Measurements from ENCODE around the gene RGS6.

Gene RGS6

DNA sequence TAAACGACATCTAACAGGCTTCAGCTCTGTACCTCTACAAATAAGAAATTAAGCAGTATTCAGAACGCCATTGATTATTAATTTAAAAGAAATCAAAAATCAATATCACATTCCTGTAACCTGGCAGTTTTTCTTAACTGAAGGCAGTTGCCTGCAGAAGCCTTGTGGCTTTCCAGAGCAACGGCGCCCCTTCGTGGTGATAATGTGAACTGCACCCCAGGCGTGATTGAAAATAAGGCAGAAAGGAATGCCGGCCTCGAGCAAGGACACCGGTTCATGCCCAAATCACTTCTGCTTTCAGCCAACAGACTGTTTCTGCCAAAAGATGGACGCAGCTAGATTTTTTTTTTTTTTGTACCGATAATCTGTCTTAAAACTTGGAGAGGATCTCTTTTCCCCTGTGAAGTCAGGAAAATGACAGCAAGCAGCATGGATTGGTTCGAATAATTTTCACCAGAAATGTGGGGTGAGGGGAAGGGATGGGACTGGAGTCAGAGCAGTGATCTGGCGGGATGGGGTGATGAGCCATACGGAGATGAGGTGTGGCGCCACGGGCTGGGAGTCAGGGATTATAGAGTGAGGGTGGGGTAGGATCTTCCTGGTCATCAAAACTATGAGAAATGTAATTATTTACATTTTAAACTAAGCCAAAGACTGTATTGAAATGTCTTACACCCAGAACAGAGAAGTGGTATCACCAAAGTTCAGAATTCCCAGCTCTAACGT lies 488.7 kb downstream of the RGS6 start:
- DNase-seq (ENCODE audit: low read depth, low spot score): peak; percentile 61
- Histone ChIP-seq H3K9me3 (ENCODE audit: insufficient read depth, low read length) (no peaks in the 10 kb centered on the region), H3K9ac (ENCODE audit: insufficient read length, low read depth) (no peak overlapping the region), H3K4me3 (ENCODE audit: insufficient read length, low read depth) (no peak overlapping the region), H3K4me1 (ENCODE audit: insufficient read depth, insufficient read length) (peaks cover 9% of the 10 kb centered on the region), H3K36me3 (ENCODE audit: insufficient read depth, insufficient read length, low read length) (no peaks in the 10 kb centered on the region), H3K27me3 (ENCODE audit: insufficient read depth, insufficient read length) (no peaks in the 10 kb centered on the region)
- TF ChIP-seq ZNF274 (IDR thresholded peaks at IDR 0.05; ENCODE audit: low read depth, low read length) (no peak), SUZ12 (IDR thresholded peaks at IDR 0.05; ENCODE audit: extremely low read depth, insufficient read depth, insufficient read length) (no peak), YY1 (IDR thresholded peaks at IDR 0.05; ENCODE audit: insufficient read depth, insufficient read length) (no peak)

DNA sequence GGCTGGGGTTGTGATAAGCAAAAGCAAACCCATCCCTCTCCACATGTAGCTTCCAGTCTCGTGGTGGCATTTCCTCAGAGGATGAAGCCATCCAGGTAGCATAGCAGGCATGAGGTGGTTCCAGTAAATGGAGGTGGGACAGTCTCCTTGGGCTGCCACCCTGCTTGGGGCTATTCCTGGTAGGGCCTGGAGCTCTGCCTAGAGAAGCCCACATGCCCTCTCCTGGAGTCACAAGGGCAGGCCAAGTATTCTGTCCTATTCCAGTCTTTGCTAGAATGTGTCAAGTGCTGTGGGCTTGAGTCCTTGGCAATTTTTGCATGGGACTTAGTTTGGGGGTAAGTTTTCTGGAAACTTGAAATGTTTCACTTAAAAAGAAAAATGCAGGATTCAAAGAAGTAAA lies 491.7 kb downstream of the RGS6 start:
- Histone ChIP-seq H3K4me3 (ENCODE audit: insufficient read length, low read depth) (no peak overlapping the region), H3K27me3 (ENCODE audit: insufficient read depth, insufficient read length) (no peaks in the 10 kb centered on the region), H3K36me3 (ENCODE audit: insufficient read depth, insufficient read length, low read length) (no peaks in the 10 kb centered on the region), H3K4me1 (ENCODE audit: insufficient read depth, insufficient read length) (peaks cover 9% of the 10 kb centered on the region), H3K9me3 (ENCODE audit: insufficient read depth, low read length) (no peaks in the 10 kb centered on the region), H3K9ac (ENCODE audit: insufficient read length, low read depth) (no peak overlapping the region)
- DNase-seq (ENCODE audit: low read depth, low spot score): no peak
- TF ChIP-seq SUZ12 (IDR thresholded peaks at IDR 0.05; ENCODE audit: extremely low read depth, insufficient read depth, insufficient read length) (no peak), YY1 (IDR thresholded peaks at IDR 0.05; ENCODE audit: insufficient read depth, insufficient read length) (no peak), ZNF274 (IDR thresholded peaks at IDR 0.05; ENCODE audit: low read depth, low read length) (no peak)

DNA sequence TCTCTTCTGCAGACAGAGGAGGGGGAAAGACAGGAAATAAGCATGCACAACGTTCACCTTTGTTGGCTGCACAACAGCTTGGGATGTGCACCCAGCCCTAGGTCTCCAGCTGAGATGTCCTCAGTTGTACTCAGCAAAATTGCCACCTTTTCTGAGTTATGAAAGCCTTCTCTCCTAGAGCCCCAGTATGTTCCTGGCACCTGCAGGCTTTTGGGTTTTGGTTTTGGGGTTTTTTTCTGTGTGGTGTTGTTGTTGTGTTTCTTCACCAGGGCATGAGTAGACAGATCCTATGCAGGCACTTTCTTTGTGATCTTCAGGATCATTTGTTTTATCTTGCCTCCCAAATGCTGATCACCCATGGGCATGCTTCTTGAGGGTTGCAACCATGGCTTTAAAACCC lies 498.2 kb downstream of the RGS6 start:
- Histone ChIP-seq H3K4me1 (ENCODE audit: insufficient read depth, insufficient read length) (peaks cover 2% of the 10 kb centered on the region), H3K9me3 (ENCODE audit: insufficient read depth, low read length) (no peaks in the 10 kb centered on the region; the same call in 1 of the 2 replicates), H3K9ac (ENCODE audit: insufficient read length, low read depth) (no peak overlapping the region), H3K27me3 (ENCODE audit: insufficient read depth, insufficient read length) (no peaks in the 10 kb centered on the region), H3K4me3 (ENCODE audit: insufficient read length, low read depth) (no peak overlapping the region), H3K36me3 (ENCODE audit: insufficient read depth, insufficient read length, low read length) (no peaks in the 10 kb centered on the region)
- no peak for DNase-seq (ENCODE audit: low read depth, low spot score)
- no peak for TF ChIP-seq ZNF274 (IDR thresholded peaks at IDR 0.05; ENCODE audit: low read depth, low read length)
- TF ChIP-seq YY1 (IDR thresholded peaks at IDR 0.05; ENCODE audit: insufficient read depth, insufficient read length): no peak
- no peak for TF ChIP-seq SUZ12 (IDR thresholded peaks at IDR 0.05; ENCODE audit: extremely low read depth, insufficient read depth, insufficient read length)

- TF ChIP-seq YY1 (IDR thresholded peaks at IDR 0.05; ENCODE audit: insufficient read depth, insufficient read length): no peak
- TF ChIP-seq SUZ12 (IDR thresholded peaks at IDR 0.05; ENCODE audit: extremely low read depth, insufficient read depth, insufficient read length): no peak
- no peak for TF ChIP-seq ZNF274 (IDR thresholded peaks at IDR 0.05; ENCODE audit: low read depth, low read length)
- Histone ChIP-seq H3K4me1 (ENCODE audit: insufficient read depth, insufficient read length) (peaks cover 2% of the 10 kb centered on the region), H3K27me3 (ENCODE audit: insufficient read depth, insufficient read length) (no peaks in the 10 kb centered on the region), H3K9ac (ENCODE audit: insufficient read length, low read depth) (no peak overlapping the region), H3K4me3 (ENCODE audit: insufficient read length, low read depth) (no peak overlapping the region), H3K9me3 (ENCODE audit: insufficient read depth, low read length) (no peaks in the 10 kb centered on the region; the same call in 1 of the 2 replicates), H3K36me3 (ENCODE audit: insufficient read depth, insufficient read length, low read length) (no peaks in the 10 kb centered on the region)
- no peak for DNase-seq (ENCODE audit: low read depth, low spot score)
These were observed 500.5 kb downstream of the RGS6 start for GRCh38 chr14:72432748-72433147.

DNA sequence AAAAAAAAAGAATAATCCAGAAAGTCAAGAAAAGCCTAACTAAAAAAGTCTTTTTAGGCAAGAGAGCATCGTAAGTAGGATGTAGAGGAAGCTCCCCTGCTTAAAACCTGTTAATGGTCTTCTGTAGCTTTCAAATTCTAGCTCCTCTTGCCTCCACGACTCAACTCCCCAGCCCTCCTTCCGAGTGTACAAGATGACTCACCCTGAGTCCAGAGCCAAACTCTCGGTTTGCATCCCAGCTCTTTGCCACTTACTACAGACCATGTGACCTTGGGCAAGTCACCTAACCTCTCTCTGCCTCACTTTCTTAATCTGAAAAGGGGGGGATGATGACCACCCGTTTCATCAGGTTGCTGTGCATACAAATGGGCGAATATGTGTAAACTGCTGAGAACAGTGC lies 501.3 kb downstream of the RGS6 start:
- TF ChIP-seq ZNF274 (IDR thresholded peaks at IDR 0.05; ENCODE audit: low read depth, low read length): no peak
- Histone ChIP-seq H3K9me3 (ENCODE audit: insufficient read depth, low read length) (no peaks in the 10 kb centered on the region; the same call in 1 of the 2 replicates), H3K36me3 (ENCODE audit: insufficient read depth, insufficient read length, low read length) (no peaks in the 10 kb centered on the region), H3K9ac (ENCODE audit: insufficient read length, low read depth) (no peak overlapping the region), H3K27me3 (ENCODE audit: insufficient read depth, insufficient read length) (no peaks in the 10 kb centered on the region), H3K4me3 (ENCODE audit: insufficient read length, low read depth) (no peak overlapping the region), H3K4me1 (ENCODE audit: insufficient read depth, insufficient read length) (peaks cover 2% of the 10 kb centered on the region)
- DNase-seq (ENCODE audit: low read depth, low spot score): no peak

DNA sequence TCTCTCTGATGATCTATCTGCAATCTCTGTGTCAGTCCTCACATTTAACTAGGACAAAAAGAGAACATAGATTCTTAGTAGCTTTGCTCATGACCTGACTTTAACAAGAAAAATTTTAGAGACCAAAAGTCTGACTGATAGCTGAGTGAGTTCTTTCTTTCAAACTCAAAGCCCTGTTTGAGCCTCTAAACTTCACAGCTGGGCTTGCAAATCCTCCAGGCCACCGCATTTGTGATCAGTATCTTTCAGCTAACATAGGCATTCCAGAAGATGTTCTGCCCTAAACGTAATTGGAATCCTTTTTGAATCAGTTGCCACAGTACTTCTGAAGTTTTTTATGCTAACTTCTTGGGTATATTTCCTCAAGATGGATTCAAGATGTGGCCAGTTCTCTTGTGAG lies 502.6 kb downstream of the RGS6 start:
- H3K27me3 ChIP-seq (ENCODE audit: insufficient read depth, insufficient read length): no peaks in the 10 kb centered on the region
- DNase-seq (ENCODE audit: low read depth, low spot score): no peak
- no peaks in the 10 kb centered on the region for H3K36me3 ChIP-seq (ENCODE audit: insufficient read depth, insufficient read length, low read length)
- H3K9me3 ChIP-seq (ENCODE audit: insufficient read depth, low read length): no peaks in the 10 kb centered on the region
- H3K9ac ChIP-seq (ENCODE audit: insufficient read length, low read depth): no peak overlapping the region
- H3K4me1 ChIP-seq (ENCODE audit: insufficient read depth, insufficient read length): peaks cover 2% of the 10 kb centered on the region
- TF ChIP-seq YY1 (IDR thresholded peaks at IDR 0.05; ENCODE audit: insufficient read depth, insufficient read length): no peak
- no peak overlapping the region for H3K4me3 ChIP-seq (ENCODE audit: insufficient read length, low read depth)

GRCh38 chr14:72439707-72440106 lies 507.5 kb downstream of the RGS6 start:
- Histone ChIP-seq H3K4me3 (ENCODE audit: insufficient read length, low read depth) (no peak overlapping the region), H3K27me3 (ENCODE audit: insufficient read depth, insufficient read length) (no peaks in the 10 kb centered on the region), H3K36me3 (ENCODE audit: insufficient read depth, insufficient read length, low read length) (no peaks in the 10 kb centered on the region), H3K9ac (ENCODE audit: insufficient read length, low read depth) (no peak overlapping the region), H3K9me3 (ENCODE audit: insufficient read depth, low read length) (no peaks in the 10 kb centered on the region), H3K4me1 (ENCODE audit: insufficient read depth, insufficient read length) (no peaks in the 10 kb centered on the region)
- TF ChIP-seq SUZ12 (IDR thresholded peaks at IDR 0.05; ENCODE audit: extremely low read depth, insufficient read depth, insufficient read length) (no peak), YY1 (IDR thresholded peaks at IDR 0.05; ENCODE audit: insufficient read depth, insufficient read length) (no peak), ZNF274 (IDR thresholded peaks at IDR 0.05; ENCODE audit: low read depth, low read length) (no peak)
- no peak for DNase-seq (ENCODE audit: low read depth, low spot score)
